GM19099 (cell line): ENCODE measurements around the gene GPI.

Experiments used
- POLR2A ChIP-seq: IDR thresholded peaks from 3 replicates; pipeline ENCODE4 v1.6.1; 2011; ENCODE audit warnings: low read depth; ENCODE audit not compliant: insufficient read length; ENCODE audit errors: extremely low read depth

The GPI gene

GRCh38 chr19:34375598-34375997, 10.6 kb downstream of the GPI start:
- no peak for TF ChIP-seq POLR2A

GRCh38 chr19:34380639-34381241, 15.7 kb downstream of the GPI start:
- no peak for TF ChIP-seq POLR2A

GRCh38 chr19:34381399-34382251, 16.6 kb downstream of the GPI start:
- no peak for TF ChIP-seq POLR2A

- no peak for TF ChIP-seq POLR2A
Measured at GRCh38 chr19:34382471-34382870, 17.5 kb downstream of the GPI start.

GRCh38 chr19:34383599-34383998, 18.6 kb downstream of the GPI start:
- no peak for TF ChIP-seq POLR2A

GRCh38 chr19:34386645-34387445, 21.8 kb downstream of the GPI start:
- no peak for TF ChIP-seq POLR2A

- no peak for TF ChIP-seq POLR2A
Measured at GRCh38 chr19:34387446-34387810, 22.4 kb downstream of the GPI start.

GRCh38 chr19:34391813-34392212, 26.8 kb downstream of the GPI start:
- TF ChIP-seq POLR2A: no peak

GRCh38 chr19:34393031-34393430, 28.0 kb downstream of the GPI start:
- TF ChIP-seq POLR2A: no peak

- no peak for TF ChIP-seq POLR2A
Measured at GRCh38 chr19:34393629-34394028, 28.6 kb downstream of the GPI start.

- no peak for TF ChIP-seq POLR2A
Measured at GRCh38 chr19:34397853-34398252, 32.9 kb downstream of the GPI start.

- no peak for TF ChIP-seq POLR2A
Measured at GRCh38 chr19:34399886-34400285, 34.9 kb downstream of the GPI start.

- TF ChIP-seq POLR2A: no peak
Measured at GRCh38 chr19:34402074-34402600, 37.1 kb downstream of the GPI start.

- no peak for TF ChIP-seq POLR2A
Measured at GRCh38 chr19:34403784-34404108, 38.8 kb downstream of the GPI start.

- TF ChIP-seq POLR2A: peak; percentile 86
Measured at GRCh38 chr19:34404109-34404909, 39.3 kb downstream of the GPI start, which contains the start of gene PDCD2L. Gene PDCD2L (plus strand): TSS chr19:34404399. CDS start chr19:34404431, 32 bp downstream.
